HG03432 (cell line): Measurements from ENCODE around the gene CPNE8.

Source experiments
- ATAC-seq: cut with Tn5 transposase; IDR thresholded peaks from one replicate; pipeline ENCODE4 v1.9.1; 2021; ENCODE audit warnings: mild to moderate bottlenecking, moderate library complexity; ENCODE audit not compliant: unreplicated experiment

Gene CPNE8

GRCh38 chr12:38898001-38898684 is 7.2 kb downstream of the CPNE8 start:
- no peak for ATAC-seq

- no peak for ATAC-seq
Measured at GRCh38 chr12:38895446-38895845, 9.9 kb downstream of the CPNE8 start.

GRCh38 chr12:38892976-38893375 is 12.4 kb downstream of the CPNE8 start:
- ATAC-seq: no peak

GRCh38 chr12:38892087-38892786 is 13.2 kb downstream of the CPNE8 start:
- ATAC-seq: peak; percentile 77

- ATAC-seq: no peak
Measured at GRCh38 chr12:38890102-38890855, 15.1 kb downstream of the CPNE8 start.

GRCh38 chr12:38889297-38889815 is 16.0 kb downstream of the CPNE8 start:
- ATAC-seq: no peak

- no peak for ATAC-seq
Measured at GRCh38 chr12:38887770-38888169, 17.6 kb downstream of the CPNE8 start.

- ATAC-seq: no peak
Measured at GRCh38 chr12:38886931-38887330, 18.5 kb downstream of the CPNE8 start.

GRCh38 chr12:38886064-38886463 is 19.3 kb downstream of the CPNE8 start:
- no peak for ATAC-seq

GRCh38 chr12:38884666-38885065 is 20.7 kb downstream of the CPNE8 start:
- ATAC-seq: no peak

GRCh38 chr12:38883629-38884134 is 21.7 kb downstream of the CPNE8 start:
- ATAC-seq: no peak

- ATAC-seq: peak; percentile 53
Measured at GRCh38 chr12:38880288-38880687, 25.1 kb downstream of the CPNE8 start.

- ATAC-seq: no peak
Measured at GRCh38 chr12:38878986-38879385, 26.4 kb downstream of the CPNE8 start.

- ATAC-seq: no peak
Measured at GRCh38 chr12:38878333-38878705, 27.1 kb downstream of the CPNE8 start.

- ATAC-seq: no peak
Measured at GRCh38 chr12:38875586-38876228, 29.7 kb downstream of the CPNE8 start.

- no peak for ATAC-seq
Measured at GRCh38 chr12:38872561-38872960, 32.8 kb downstream of the CPNE8 start.

GRCh38 chr12:38872156-38872555 is 33.2 kb downstream of the CPNE8 start:
- ATAC-seq: no peak

GRCh38 chr12:38869036-38869435 is 36.4 kb downstream of the CPNE8 start:
- no peak for ATAC-seq

- ATAC-seq: no peak
Measured at GRCh38 chr12:38850461-38850860, 54.9 kb downstream of the CPNE8 start.

- ATAC-seq: no peak
Measured at GRCh38 chr12:38847247-38847646, 58.1 kb downstream of the CPNE8 start.

GRCh38 chr12:38844267-38844666 is 61.1 kb downstream of the CPNE8 start:
- ATAC-seq: no peak
